Prostate gland (tissue), 2 donors: Measurements from ENCODE around the gene PRRT4.

Experiments used
- POLR2A ChIP-seq: fragments of 450-650 bp; IDR thresholded peaks from one replicate; pipeline ENCODE4 v1.6.1; 2016; ENCODE audit warnings: antibody characterized with exemption, mild to moderate bottlenecking
- TF ChIP-seq, protein P1 (sequence below), 4 experiments: fragments of 200-600 bp in 2 of 4; fragments of 450-650 bp in 2 of 4; sonication (generic) in 2 of 4; IDR thresholded peaks; 1 replicate in 3 of 4; 2 replicates in 1 of 4; pipeline ENCODE4 v1.5.1; 2016 to 2019; ENCODE audit warnings: antibody characterized with exemption in 4 of 4, mild to moderate bottlenecking in 2 of 4, moderate library complexity in 2 of 4

DNA sequence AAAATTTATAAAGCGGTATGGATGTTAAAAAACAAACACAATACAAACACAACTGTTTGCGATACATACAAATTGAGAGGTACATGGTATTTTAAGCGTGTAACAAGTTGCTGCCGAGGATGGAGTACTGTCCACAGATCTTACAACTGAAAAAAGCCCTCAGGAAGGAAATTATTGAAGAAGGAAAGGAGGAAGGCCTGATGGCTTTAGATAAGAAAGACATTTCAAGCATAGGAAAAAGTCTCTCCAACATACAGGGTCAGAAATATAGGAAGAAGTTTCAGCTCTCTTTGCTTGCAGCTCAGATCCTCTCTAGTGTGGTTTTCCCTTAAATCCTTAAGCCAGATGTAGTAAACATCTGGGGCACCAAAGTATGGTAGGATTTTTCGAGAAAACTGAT is 42.8 kb downstream of the PRRT4 start:
- TF ChIP-seq, protein P1, sequence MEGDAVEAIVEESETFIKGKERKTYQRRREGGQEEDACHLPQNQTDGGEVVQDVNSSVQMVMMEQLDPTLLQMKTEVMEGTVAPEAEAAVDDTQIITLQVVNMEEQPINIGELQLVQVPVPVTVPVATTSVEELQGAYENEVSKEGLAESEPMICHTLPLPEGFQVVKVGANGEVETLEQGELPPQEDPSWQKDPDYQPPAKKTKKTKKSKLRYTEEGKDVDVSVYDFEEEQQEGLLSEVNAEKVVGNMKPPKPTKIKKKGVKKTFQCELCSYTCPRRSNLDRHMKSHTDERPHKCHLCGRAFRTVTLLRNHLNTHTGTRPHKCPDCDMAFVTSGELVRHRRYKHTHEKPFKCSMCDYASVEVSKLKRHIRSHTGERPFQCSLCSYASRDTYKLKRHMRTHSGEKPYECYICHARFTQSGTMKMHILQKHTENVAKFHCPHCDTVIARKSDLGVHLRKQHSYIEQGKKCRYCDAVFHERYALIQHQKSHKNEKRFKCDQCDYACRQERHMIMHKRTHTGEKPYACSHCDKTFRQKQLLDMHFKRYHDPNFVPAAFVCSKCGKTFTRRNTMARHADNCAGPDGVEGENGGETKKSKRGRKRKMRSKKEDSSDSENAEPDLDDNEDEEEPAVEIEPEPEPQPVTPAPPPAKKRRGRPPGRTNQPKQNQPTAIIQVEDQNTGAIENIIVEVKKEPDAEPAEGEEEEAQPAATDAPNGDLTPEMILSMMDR (IDR thresholded peaks at IDR 0.05) = no peak
- TF ChIP-seq POLR2A = no peak
